ENCODE data around the gene HEBP2.

GRCh38 chr6:138383776-138384175 is 20.2 kb upstream of the HEBP2 start:
- TF ChIP-seq POLR2A (IDR thresholded peaks at IDR 0.05) (no peak), CTCF (IDR thresholded peaks at IDR 0.05) (no peak)
